IPS-18c (cell line): ENCODE data around the gene DVL1.

Experiments used
- H3K4me3 ChIP-seq: 2 replicates; pipeline ENCODE4 v1.7.0; 2013; ENCODE audit warnings: low read depth, mild to moderate bottlenecking, low read length, moderate library complexity; ENCODE audit not compliant: insufficient read depth
- H3K9me3 ChIP-seq: one replicate; pipeline ENCODE4 v1.6.1; 2013; ENCODE audit warnings: mild to moderate bottlenecking, low read length, moderate library complexity; ENCODE audit not compliant: control insufficient read depth, insufficient read depth

Gene DVL1

GRCh38 chr1:1302006-1302430 is 47.2 kb downstream of the DVL1 start:
- Histone ChIP-seq H3K4me3 (no peak overlapping the region), H3K9me3 (no peaks in the 10 kb centered on the region)

GRCh38 chr1:1300352-1300739 is 48.9 kb downstream of the DVL1 start:
- no peaks in the 10 kb centered on the region for H3K9me3 ChIP-seq
- no peak overlapping the region for H3K4me3 ChIP-seq

- Histone ChIP-seq H3K9me3 (no peaks in the 10 kb centered on the region), H3K4me3 (no peak overlapping the region)
Observed at GRCh38 chr1:1299686-1300351, 49.4 kb downstream of the DVL1 start.

- Histone ChIP-seq H3K9me3 (no peaks in the 10 kb centered on the region), H3K4me3 (no peak overlapping the region)
Observed at GRCh38 chr1:1298861-1299685, 50.1 kb downstream of the DVL1 start.

GRCh38 chr1:1297802-1298424 is 51.3 kb downstream of the DVL1 start:
- no peak overlapping the region for H3K4me3 ChIP-seq

GRCh38 chr1:1296070-1297061 is 52.9 kb downstream of the DVL1 start:
- H3K9me3 ChIP-seq = no peaks in the 10 kb centered on the region

More at GRCh38 chr1:1297802-1298424, 51.3 kb downstream of the DVL1 start:
- H3K9me3 ChIP-seq = no peaks in the 10 kb centered on the region

GRCh38 chr1:1295154-1295923 is 53.9 kb downstream of the DVL1 start:
- H3K4me3 ChIP-seq = no peak overlapping the region

More at GRCh38 chr1:1296070-1297061, 52.9 kb downstream of the DVL1 start:
- no peak overlapping the region for H3K4me3 ChIP-seq

GRCh38 chr1:1294250-1294890 is 54.8 kb downstream of the DVL1 start:
- H3K4me3 ChIP-seq = no peak overlapping the region

More at GRCh38 chr1:1295154-1295923, 53.9 kb downstream of the DVL1 start:
- no peaks in the 10 kb centered on the region for H3K9me3 ChIP-seq

GRCh38 chr1:1293263-1294249 is 55.7 kb downstream of the DVL1 start:
- Histone ChIP-seq H3K4me3 (no peak overlapping the region), H3K9me3 (no peaks in the 10 kb centered on the region)

More at GRCh38 chr1:1294250-1294890, 54.8 kb downstream of the DVL1 start:
- H3K9me3 ChIP-seq = no peaks in the 10 kb centered on the region

- Histone ChIP-seq H3K9me3 (no peaks in the 10 kb centered on the region), H3K4me3 (no peak overlapping the region)
Observed at GRCh38 chr1:1292851-1293250, 56.4 kb downstream of the DVL1 start.

GRCh38 chr1:1292442-1292779 is 56.8 kb downstream of the DVL1 start:
- H3K9me3 ChIP-seq = no peaks in the 10 kb centered on the region
- no peak overlapping the region for H3K4me3 ChIP-seq

- H3K4me3 ChIP-seq = no peak overlapping the region
- no peaks in the 10 kb centered on the region for H3K9me3 ChIP-seq
Observed at GRCh38 chr1:1291548-1292441, 57.4 kb downstream of the DVL1 start.

GRCh38 chr1:1291023-1291528 is 58.1 kb downstream of the DVL1 start:
- H3K4me3 ChIP-seq = no peak overlapping the region
- no peaks in the 10 kb centered on the region for H3K9me3 ChIP-seq

GRCh38 chr1:1290238-1290731 is 58.9 kb downstream of the DVL1 start:
- no peaks in the 10 kb centered on the region for H3K9me3 ChIP-seq
- H3K4me3 ChIP-seq = no peak overlapping the region
